SK-N-MC (cell line): ENCODE measurements around the gene NOVA2.

Experiments used
- EZH2 ChIP-seq: fragments of 200-600 bp; sonication (generic); IDR thresholded peaks from one replicate; pipeline ENCODE4 v1.6.1; 2017; ENCODE audit warnings: antibody characterized with exemption
- POLR2AphosphoS5 ChIP-seq: IDR thresholded peaks from 2 replicates; pipeline ENCODE4 v1.6.1; 2012; ENCODE audit warnings: mild to moderate bottlenecking, low read depth, low read length, borderline replicate concordance

GRCh38 chr19:46017095-46017429 is 43.4 kb upstream of the NOVA2 start:
- TF ChIP-seq POLR2AphosphoS5 (no peak), EZH2 (no peak)
